K562 (cell line): ENCODE measurements around the gene ACVR2B. TPM values are rescaled to one million over a fixed set of nuclear protein-coding genes. Genes with fewer than 3 reads are reported as not detected.

ENCODE experiments used
- HSF4 ChIP-seq: fragments of 250-450 bp; sonication (Bioruptor Pico); IDR thresholded peaks from 2 replicates; pipeline ENCODE4 v2.1.2; 2022; ENCODE audit warnings: mild to moderate bottlenecking, moderate library complexity, borderline replicate concordance
- MTA1 ChIP-seq: fragments of 450-650 bp; IDR thresholded peaks from 2 replicates; pipeline ENCODE4 v1.6.1; 2017; ENCODE audit warnings: borderline replicate concordance
- POU5F1 ChIP-seq: fragments of 150-350 bp; IDR thresholded peaks from 2 replicates; pipeline ENCODE4 v1.6.1; 2014; ENCODE audit warnings: borderline replicate concordance, low read length, low read depth, mild to moderate bottlenecking; ENCODE audit not compliant: partially characterized antibody
- SREBF2 ChIP-seq: sonication (generic); formaldehyde crosslinking; IDR thresholded peaks from 2 replicates; pipeline ENCODE4 v1.4.0; 2020; ENCODE audit warnings: mild to moderate bottlenecking, missing genetic modification reagents
- SRSF7 ChIP-seq: fragments of 200-400 bp; formaldehyde crosslinking; optimal IDR thresholded peaks from 2 replicates; pipeline ENCODE3; 2017; ENCODE audit warnings: mild to moderate bottlenecking, low read depth, low read length
- ZNF282 ChIP-seq: sonication (generic); formaldehyde crosslinking; IDR thresholded peaks from 2 replicates; pipeline ENCODE4 v1.8.1; 2023; ENCODE audit warnings: missing genetic modification reagents
- ZNF507 ChIP-seq: conservative IDR thresholded peaks from 2 replicates; pipeline ENCODE4 v1.6.1; 2017; ENCODE audit warnings: missing genetic modification characterization, missing compliant biosample characterization
- ZNF764 ChIP-seq: fragments of 250-450 bp; sonication (Bioruptor Pico); IDR thresholded peaks from 2 replicates; pipeline ENCODE4 v1.4.0; 2020; ENCODE audit warnings: low read depth, mild to moderate bottlenecking, moderate library complexity
- polyA plus RNA-seq, 8 experiments: library from polyadenylated mRNA; depleted of rRNA in 4 of 8; stranded (reverse) in 5 of 8; unstranded in 3 of 8; fragments of >200 nt; fragmentation: Nextera tagmentation in 2 of 8; fragmentation: Illumina TruSeq in 1 of 8; extraction: Ambion mirVana in 2 of 8; extraction: Trizol in 1 of 8; gene quantifications; 2 replicates each; pipeline versions ENCODE4 v1.2.1 to v1.2.3, GENCODE V29; 2011 to 2014; ENCODE audit warnings: inconsistent platforms in 1 of 8, missing spikeins in 1 of 8
- total RNA-seq, 7 experiments: library from RNA; depleted of rRNA in 6 of 7; stranded (reverse); fragments of >200 nt in 6 of 7; fragmentation: Illumina TruSeq in 2 of 7; extraction: Trizol in 2 of 7; gene quantifications; 2 replicates each; pipeline versions ENCODE4 v1.2.1 to v1.2.3, GENCODE V29; 2011 to 2021; ENCODE audit warnings: low replicate concordance in 1 of 7
- TF ChIP-seq, protein P1 (sequence below): fragments of 250-450 bp; sonication (Bioruptor Pico); IDR thresholded peaks from 2 replicates; pipeline ENCODE4 v1.4.0; 2020
- TF ChIP-seq, protein P2 (sequence below), 2 experiments: fragments of 450-650 bp; formaldehyde crosslinking in 1 of 2; IDR thresholded peaks; 2 replicates each; pipeline versions ENCODE4 v1.4.0 to v1.6.1; 2014 to 2020; ENCODE audit warnings: mild to moderate bottlenecking in 2 of 2, borderline replicate concordance in 1 of 2, low read depth in 1 of 2
- TF ChIP-seq, protein P3 (sequence below): sonication (generic); formaldehyde crosslinking; IDR thresholded peaks from 2 replicates; pipeline ENCODE4 v1.8.0; 2022; ENCODE audit warnings: mild to moderate bottlenecking, missing genetic modification reagents

The ACVR2B gene
- total and polyA plus RNA-seq, 9 of the 15 experiments (the other 6 are each of a cell fraction or from before 2014, with no cell fraction given) = 1.8 to 23.7 (median 7.1) TPM

DNA sequence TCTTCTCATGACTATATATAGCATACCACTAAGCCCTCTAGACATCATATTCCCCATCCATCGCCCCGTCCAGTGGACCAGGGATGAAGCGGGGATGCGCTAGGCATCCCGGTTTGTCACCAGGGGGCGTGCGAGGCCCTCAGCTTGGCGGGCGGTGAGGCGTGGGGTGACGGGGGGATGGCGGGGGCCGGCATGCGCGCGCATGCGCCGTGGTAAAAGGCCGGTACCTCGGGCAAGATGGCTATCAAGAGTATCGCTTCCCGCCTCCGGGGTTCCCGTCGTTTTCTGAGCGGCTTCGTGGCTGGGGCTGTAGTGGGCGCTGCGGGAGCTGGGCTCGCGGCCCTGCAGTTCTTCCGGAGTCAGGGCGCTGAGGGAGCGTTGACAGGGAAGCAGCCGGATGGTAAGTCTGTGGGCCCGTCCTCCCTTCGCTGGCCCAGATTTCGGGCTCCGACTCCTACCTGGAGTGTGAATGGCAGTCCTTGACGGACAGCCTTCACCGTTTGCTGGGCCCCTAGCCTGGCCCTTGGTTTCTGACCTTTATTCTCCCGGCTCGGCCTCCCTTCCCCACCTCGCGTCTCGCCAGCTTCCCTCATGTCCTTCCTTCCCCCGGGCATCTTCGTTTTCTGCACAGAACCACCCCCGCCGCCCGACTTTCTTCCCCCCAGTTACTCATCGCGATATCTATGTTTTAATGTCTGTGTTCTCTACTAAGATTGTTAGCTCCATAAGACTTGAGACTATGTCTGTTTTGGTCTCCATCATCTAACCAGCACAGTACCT lies 42.6 kb downstream of the ACVR2B start, which contains the start of gene EXOG (continued):
- TF ChIP-seq, protein P1, sequence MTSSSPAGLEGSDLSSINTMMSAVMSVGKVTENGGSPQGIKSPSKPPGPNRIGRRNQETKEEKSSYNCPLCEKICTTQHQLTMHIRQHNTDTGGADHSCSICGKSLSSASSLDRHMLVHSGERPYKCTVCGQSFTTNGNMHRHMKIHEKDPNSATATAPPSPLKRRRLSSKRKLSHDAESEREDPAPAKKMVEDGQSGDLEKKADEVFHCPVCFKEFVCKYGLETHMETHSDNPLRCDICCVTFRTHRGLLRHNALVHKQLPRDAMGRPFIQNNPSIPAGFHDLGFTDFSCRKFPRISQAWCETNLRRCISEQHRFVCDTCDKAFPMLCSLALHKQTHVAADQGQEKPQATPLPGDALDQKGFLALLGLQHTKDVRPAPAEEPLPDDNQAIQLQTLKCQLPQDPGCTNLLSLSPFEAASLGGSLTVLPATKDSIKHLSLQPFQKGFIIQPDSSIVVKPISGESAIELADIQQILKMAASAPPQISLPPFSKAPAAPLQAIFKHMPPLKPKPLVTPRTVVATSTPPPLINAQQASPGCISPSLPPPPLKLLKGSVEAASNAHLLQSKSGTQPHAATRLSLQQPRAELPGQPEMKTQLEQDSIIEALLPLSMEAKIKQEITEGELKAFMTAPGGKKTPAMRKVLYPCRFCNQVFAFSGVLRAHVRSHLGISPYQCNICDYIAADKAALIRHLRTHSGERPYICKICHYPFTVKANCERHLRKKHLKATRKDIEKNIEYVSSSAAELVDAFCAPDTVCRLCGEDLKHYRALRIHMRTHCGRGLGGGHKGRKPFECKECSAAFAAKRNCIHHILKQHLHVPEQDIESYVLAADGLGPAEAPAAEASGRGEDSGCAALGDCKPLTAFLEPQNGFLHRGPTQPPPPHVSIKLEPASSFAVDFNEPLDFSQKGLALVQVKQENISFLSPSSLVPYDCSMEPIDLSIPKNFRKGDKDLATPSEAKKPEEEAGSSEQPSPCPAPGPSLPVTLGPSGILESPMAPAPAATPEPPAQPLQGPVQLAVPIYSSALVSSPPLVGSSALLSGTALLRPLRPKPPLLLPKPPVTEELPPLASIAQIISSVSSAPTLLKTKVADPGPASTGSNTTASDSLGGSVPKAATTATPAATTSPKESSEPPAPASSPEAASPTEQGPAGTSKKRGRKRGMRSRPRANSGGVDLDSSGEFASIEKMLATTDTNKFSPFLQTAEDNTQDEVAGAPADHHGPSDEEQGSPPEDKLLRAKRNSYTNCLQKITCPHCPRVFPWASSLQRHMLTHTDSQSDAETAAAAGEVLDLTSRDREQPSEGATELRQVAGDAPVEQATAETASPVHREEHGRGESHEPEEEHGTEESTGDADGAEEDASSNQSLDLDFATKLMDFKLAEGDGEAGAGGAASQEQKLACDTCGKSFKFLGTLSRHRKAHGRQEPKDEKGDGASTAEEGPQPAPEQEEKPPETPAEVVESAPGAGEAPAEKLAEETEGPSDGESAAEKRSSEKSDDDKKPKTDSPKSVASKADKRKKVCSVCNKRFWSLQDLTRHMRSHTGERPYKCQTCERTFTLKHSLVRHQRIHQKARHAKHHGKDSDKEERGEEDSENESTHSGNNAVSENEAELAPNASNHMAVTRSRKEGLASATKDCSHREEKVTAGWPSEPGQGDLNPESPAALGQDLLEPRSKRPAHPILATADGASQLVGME = 0 out of 2 replicates have a peak, but pooled peaks have one; percentile 12
- no peak for TF ChIP-seq SRSF7
- TF ChIP-seq ZNF507 (tag) = no peak
- TF ChIP-seq HSF4 (CRISPR knock-in tag) = no peak
- TF ChIP-seq, protein P2, sequence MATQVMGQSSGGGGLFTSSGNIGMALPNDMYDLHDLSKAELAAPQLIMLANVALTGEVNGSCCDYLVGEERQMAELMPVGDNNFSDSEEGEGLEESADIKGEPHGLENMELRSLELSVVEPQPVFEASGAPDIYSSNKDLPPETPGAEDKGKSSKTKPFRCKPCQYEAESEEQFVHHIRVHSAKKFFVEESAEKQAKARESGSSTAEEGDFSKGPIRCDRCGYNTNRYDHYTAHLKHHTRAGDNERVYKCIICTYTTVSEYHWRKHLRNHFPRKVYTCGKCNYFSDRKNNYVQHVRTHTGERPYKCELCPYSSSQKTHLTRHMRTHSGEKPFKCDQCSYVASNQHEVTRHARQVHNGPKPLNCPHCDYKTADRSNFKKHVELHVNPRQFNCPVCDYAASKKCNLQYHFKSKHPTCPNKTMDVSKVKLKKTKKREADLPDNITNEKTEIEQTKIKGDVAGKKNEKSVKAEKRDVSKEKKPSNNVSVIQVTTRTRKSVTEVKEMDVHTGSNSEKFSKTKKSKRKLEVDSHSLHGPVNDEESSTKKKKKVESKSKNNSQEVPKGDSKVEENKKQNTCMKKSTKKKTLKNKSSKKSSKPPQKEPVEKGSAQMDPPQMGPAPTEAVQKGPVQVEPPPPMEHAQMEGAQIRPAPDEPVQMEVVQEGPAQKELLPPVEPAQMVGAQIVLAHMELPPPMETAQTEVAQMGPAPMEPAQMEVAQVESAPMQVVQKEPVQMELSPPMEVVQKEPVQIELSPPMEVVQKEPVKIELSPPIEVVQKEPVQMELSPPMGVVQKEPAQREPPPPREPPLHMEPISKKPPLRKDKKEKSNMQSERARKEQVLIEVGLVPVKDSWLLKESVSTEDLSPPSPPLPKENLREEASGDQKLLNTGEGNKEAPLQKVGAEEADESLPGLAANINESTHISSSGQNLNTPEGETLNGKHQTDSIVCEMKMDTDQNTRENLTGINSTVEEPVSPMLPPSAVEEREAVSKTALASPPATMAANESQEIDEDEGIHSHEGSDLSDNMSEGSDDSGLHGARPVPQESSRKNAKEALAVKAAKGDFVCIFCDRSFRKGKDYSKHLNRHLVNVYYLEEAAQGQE (IDR thresholded peaks at IDR 0.05; ENCODE audit: borderline replicate concordance) = peak; percentile 64; the same call in 1 of the 2 replicates
- TF ChIP-seq, protein P2 (CRISPR knock-in tag; IDR thresholded peaks at IDR 0.05; ENCODE audit: low read depth) = peak; percentile 74; the same call in 1 of the 2 replicates
- no peak for TF ChIP-seq MTA1
- no peak for TF ChIP-seq ZNF764 (CRISPR knock-in tag)
- peak; percentile 70 for TF ChIP-seq POU5F1
- TF ChIP-seq, protein P3, sequence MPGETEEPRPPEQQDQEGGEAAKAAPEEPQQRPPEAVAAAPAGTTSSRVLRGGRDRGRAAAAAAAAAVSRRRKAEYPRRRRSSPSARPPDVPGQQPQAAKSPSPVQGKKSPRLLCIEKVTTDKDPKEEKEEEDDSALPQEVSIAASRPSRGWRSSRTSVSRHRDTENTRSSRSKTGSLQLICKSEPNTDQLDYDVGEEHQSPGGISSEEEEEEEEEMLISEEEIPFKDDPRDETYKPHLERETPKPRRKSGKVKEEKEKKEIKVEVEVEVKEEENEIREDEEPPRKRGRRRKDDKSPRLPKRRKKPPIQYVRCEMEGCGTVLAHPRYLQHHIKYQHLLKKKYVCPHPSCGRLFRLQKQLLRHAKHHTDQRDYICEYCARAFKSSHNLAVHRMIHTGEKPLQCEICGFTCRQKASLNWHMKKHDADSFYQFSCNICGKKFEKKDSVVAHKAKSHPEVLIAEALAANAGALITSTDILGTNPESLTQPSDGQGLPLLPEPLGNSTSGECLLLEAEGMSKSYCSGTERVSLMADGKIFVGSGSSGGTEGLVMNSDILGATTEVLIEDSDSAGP (CRISPR knock-in tag) = no peak
- TF ChIP-seq SREBF2 = no peak
- TF ChIP-seq ZNF282 (CRISPR knock-in tag) = no peak
